Glomerular visceral epithelial cell (primary cell): Measurements from ENCODE around the gene SSPN.
A peak's percentile ranks its signal among the peaks of the same experiment; 100 is the strongest.

Experiments
- DNase-seq: peaks from one replicate; pipeline ENCODE4 v3.0.0-alpha.2; 2016; ENCODE audit errors: extremely low spot score

Gene SSPN

DNA sequence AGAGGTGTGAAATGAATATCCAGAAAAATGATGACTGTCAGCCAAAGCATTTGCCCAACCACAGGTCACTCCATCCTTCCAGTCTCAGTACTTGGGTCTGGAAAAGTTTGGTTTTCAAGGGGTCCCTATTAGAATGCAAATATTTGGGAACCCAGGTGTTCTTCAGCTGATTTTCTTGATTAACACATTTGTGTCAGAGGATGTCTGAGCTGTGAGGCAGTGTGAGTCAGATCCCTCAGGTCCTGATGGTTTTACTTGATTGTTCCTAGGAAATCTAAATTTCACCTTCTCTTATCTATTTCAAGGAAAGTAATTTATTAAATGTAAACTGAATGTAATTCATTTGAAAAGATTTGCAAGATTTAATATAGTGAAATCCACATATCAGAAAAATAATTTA, 71.5 kb downstream of the SSPN start:
- DNase-seq = no peak

DNA sequence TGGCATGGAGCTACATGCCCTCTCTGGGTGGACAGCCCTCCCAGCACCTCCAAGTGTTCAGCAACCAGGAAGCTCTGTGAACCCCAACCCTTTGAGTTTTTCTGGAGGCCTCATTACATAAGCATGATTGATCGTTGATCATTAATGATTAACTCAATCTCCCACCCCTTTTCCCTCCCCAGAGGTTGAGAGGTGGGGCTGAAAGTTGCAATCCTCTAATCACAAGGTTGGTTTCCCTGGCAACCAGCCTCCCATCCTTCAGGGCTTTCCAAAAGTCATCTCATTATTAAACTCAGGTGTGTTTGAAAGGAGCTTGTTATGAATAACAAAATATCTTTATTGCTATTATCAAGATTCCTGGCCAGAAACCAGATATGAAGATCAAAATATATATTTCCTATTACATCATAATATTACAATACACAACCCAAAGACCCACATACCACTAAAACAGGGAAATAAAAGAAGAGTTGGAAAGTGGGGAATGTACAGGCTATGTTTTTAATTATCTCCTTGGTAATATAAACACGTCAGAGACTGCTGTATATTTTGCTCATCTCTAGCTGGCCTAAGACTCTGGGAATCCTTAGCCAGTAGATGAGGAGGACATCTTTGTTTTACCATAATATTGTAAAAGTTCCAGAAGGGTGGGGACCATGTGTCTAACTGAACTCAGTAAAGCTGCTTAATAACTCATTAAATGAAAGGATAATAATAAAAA, 73.6 kb downstream of the SSPN start:
- no peak for DNase-seq

DNA sequence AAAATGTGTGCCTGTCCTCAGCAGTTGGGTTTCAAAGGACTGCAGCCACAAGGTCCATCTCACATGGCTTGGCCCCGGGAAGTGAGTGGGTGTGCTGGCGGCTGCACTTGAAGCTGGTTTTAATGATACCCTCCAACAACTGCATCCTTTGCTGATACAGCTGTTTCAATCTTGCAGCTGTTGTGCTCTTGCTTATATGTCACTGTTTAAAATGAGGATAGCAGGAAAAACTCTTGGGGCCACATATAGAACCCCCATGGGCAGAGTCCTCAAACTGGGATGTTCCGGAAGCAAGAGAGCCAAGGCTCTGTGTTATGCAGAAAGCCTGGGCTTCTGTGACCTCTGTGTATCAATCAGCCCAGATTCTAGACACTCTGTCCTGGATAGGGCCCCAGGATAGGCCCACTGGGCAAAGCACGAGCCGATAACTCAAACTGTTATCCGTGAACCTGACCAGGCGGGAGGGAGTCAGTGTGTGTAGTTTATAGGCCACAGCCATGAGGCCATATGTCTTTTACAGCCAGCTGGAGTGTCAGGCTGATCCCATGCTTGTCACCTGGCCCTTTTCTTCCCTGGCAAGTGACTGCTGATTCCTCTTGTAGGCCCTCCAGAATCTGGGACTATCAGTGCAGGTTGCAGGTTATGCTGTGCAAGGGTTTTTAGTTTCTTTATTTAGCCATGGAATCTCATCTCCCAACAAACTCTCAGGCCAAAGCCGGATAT, 74.3 kb downstream of the SSPN start:
- DNase-seq = no peak

DNA sequence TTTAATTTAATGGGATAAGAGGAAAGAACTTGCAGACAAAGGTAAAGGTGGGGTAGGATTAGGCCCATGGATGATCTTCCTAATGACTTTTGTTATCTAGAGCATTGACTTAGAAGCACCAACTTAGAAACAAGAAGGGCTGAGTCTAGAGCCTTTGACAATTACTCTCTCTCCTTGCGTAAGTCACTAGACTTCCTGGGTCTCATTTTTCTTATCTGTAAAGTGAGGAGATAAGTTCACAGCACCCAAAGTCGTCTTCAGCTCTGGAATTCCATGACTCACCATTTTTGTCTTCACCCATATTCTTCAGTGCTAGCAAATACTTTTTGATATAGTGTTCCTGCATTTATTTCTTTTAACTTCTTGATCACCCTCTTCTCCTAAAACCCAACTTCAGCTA, 75.7 kb downstream of the SSPN start:
- no peak for DNase-seq

DNA sequence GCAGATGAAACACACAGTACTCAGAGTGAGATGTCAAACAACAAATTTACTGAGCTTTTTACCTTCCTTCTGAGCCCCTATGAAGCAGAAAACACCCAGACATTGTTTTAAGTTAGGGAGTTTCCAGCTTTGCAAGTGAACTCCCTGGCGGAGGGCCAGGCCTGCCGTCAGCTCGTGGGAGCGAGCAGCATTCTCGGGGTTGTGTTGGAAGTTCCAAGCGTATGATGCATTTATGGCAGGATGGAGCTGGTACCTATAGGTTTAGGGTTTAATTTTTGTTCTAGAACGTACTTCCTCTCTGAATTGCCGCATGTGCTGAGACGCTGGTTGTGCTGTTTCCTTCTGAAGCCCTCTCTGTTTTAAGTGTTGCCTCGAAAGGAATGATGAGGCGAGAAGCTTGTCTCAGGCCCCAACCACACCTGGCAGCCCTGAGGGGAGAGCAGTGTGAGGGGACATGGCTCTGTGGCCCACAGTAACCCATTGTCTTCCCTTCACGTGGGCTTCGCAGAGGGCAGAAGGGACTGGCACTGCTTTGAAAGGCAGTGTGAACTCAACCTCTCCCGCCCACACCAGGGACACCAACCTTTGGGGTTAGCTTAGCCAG, 76.6 kb downstream of the SSPN start:
- peak; percentile 91 for DNase-seq

DNA sequence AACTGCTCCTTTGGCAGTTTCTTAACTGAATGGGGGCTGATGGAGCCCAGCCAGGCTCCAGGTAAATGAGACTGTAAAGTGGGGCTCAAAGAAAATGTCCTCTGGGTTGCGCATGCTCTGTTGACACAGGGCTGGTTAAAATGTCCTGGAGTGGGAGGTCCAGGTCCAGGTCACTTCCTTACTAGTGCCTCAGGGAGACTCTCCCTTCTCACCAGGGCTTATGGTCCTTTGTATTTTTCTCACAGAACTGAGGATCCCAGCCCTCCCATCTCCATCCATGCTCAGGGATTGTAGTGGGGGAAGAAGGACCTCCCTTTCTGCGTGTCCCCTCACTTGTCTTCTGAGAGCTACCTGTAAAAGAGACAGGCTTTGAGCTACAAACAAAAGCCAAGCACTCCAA, 77.5 kb downstream of the SSPN start:
- no peak for DNase-seq

DNA sequence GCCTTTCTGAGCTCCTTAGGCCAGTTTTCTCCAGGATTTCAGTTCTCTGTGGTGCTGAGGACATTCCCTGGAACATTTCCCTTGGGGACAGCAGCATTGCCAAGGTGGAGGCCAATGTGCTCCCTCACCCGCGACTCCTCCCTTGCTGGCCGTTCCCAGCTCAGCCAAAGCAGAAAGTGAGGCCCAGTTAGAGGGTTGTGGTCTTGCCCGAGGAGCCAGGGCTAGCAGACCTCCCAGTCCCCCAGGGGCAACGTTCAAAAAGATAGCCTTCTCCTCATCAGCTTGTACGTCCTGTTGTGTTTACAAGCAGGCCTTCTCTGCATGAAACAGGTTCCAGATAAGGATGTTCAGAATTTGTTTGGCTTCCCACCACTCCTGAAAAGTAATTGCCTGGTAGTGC, 78.4 kb downstream of the SSPN start:
- DNase-seq = no peak

DNA sequence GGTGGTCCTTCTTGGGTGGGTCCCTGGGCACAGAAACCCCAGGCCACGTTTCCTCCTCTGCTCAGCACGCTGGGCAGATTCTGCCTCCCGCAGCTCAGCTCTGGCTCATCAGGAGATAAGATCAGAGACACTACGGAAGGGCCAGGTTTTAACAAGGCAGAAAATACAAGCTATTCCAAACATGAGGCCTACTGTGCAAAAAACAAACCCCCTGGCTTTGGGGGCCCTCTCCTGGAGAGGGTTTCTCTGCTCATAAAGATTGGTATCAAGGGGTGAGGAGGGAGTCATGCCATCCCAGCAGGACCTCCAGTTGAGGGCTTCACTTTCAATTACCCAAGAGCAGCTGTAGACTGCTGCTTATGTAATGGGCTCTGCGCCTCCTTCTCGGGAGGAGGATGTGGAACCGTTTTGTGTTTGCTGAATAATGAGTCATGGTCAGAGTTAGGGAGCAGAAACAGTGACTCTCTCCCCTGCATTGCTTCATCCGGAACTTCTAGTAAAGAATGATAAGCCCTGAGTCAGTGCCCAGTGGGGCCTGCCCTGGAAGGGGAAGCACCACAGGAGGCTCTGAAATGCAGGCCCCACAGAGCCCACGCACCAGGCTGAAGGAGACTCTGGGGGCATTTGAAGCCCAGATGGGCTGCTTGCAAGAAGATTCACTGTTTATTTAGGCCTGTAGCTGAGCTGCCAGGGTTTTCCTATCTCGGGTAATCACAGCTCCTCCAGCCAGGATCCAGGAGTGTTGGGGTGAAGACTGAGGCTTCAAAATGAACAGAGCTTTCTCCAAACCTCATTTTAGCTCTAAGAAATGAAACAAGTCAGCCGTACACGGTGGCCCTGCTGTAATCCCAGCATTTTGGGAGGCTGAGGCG, 79.3 kb downstream of the SSPN start:
- DNase-seq = peak; percentile 99

DNA sequence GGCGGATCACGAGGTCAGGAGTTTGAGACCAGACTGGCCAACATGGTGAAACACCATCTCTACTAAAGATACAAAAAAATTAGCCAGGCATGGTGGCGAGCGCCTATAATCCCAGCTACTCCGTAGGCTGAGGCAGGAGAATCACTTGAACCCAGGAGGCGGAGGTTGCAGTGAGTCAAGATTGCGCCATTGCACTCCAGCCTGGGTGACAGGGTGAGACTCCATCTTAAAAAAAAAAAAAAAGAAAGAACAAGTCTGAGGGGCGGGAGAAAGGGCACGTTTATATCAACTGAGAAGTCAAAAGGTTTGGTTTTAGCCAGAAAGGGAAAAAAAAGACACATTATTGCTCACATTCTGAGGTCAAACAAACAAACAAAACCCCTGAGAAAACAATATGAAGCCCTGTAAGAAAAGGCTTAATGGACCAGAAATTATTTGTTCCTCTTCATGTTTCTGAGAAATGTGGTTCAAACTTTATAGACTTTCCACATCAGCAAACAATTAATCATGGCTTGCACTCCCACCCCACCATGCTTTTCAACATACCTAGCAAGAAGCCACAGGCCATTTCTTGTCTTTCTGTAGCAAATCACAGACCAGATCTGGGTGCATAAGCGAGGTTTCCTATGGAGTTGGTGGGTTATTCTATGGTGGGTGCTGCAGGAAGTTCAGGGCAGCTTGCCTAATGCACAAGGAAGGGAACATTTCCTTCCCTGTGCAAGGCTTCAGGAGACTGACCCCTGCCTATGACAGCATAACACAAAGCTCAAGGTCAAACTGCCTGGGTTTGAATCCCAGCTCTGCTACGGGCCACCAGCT, 80.1 kb downstream of the SSPN start:
- DNase-seq = peak; percentile 37

DNA sequence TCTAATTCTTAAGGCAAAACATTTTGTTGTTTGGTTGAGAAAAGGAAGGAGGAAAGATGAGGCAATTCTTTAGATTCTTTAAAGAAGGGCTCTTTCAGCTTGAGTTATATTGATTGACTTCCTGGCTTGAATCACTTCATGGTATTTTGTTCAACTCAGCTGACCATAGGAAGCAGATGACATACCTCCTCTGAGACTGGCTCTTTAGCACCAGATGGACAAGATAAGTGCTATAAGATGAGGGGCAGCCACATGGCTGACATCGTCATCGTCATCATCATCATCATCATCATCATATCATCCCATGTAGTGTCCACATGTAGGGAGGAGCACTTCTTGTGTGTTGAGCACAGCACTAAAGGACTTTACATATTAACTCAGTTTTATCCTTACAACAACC, 81.3 kb downstream of the SSPN start:
- DNase-seq = peak; percentile 53

DNA sequence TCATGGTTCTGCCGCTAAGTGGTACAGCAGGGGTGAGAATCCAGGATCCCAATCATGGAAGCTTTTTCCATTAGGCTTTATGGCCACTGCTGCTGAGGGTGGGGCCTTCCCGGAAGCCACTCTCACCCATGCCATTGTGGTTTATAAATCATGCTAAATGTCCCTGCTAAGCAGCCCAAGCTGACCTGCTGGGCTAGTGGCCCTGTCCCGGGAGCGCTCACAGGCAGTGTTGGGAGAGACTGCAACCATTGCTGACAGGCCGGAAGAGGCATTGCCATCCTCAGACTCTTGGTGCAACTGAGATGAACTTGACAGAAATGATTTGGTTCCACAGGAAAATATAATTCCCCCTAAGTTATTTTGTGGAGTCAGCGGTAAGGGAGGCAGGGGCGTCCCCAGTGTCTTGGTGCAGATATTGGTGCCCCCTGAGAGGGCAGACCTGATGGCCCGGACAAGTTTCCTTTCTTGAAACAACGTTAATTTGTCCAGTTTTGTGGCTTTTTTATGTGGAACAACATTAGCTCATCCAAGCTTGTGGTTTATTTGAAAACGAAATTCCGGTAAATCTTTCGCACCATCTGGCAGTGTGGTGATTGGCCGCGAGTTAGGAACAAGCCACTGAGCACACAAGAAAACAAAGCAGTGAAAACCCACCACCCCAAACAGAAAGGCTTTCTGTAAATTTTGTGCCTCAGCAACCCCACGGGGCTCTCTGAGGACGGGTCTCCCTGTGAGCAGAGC, 82.3 kb downstream of the SSPN start:
- peak; percentile 82 for DNase-seq

DNA sequence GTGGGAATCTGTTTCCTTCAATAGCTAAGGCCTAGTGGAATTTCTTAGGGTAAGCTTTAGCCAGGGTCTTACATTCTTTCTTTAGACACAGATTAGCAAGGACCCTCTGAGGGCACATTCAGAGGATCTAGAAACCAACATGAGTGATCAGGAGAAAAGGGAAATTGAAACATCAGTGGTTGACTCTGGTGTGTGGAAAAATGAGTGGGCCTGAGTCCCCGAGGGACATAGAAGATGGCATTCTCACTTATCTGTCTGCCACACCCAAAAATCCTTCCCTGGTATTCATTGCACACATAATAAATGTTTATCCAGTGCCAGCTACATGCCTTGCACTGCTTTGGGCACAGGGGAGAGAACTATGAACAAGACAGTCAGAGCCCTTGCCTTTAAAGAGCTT, 82.9 kb downstream of the SSPN start:
- no peak for DNase-seq

DNA sequence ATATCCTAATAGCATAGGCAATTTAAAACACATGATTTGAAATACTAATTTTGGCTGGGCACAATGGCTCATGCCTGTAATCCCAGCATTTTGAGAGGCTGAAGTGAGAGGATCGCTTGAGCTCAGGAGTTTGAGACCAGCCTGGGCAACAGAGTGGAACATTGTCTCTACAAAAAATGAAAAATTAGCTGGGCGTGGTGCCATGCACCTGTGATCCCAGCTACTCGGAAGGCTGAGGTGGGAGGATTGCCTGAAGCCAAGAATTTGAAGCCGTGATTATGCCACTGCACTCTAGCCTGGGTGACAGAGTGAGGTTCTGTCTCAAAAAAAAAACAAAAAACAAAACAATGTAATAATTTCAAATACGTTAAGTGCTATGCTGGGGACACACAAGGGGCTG, 83.3 kb downstream of the SSPN start:
- DNase-seq = no peak

DNA sequence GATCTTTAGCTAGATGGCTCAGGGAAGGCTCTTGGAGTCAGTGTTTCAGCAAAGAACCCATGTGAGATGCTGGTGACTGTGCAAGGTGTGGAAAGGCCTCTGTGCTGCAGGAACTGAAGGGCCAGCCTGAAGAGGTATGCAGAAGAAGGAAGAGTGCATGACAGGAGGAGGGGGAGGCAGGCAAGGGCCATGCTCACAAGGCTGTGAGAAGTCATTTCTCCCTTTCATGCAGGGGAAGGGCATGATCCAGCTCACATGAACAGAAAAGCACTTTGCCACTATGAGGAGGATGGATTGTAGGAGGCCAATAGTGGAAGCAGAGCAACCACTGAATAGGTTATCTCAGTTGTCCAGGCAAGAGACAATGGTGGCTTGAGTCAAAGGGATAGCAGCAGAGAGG, 83.7 kb downstream of the SSPN start:
- no peak for DNase-seq

DNA sequence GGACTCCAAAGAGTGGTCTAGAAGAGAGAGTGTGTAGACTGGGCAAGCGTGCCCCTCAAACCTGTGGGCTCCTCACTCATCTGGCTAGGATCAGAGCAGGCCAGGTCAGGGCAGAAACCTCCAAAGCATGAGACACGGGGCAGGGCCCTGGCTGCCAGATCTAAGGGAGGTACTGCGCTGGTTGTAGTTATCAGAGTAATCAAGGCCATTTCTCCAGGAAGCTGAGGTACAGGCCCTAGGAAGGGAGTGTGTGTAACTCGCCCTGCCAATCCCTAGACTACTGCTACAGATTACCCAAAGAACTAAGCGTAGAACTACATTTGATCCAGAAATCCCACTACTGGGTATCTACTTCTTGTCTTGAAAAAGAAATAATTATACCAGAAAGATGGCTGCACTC, 84.5 kb downstream of the SSPN start:
- no peak for DNase-seq

DNA sequence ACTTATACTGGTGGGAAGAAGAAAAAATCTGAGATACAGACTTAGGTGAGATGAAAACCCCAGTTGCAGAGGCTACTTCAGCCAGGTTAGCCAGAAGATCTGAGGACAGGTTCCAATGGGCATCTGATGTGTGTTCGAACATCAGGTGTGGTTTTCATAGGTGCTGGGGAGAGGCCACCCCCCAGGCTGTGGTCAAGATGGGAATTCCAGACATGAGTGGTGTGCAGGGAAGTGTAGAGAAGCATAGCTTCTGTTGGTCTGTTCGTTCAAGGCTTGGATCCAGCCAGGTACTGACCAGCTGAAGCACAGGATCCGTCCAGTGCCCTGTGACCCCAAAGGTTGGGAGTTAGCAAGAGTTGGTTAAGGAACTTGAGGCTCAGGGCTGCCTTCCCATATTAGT, 85.5 kb downstream of the SSPN start:
- peak; percentile 68 for DNase-seq

DNA sequence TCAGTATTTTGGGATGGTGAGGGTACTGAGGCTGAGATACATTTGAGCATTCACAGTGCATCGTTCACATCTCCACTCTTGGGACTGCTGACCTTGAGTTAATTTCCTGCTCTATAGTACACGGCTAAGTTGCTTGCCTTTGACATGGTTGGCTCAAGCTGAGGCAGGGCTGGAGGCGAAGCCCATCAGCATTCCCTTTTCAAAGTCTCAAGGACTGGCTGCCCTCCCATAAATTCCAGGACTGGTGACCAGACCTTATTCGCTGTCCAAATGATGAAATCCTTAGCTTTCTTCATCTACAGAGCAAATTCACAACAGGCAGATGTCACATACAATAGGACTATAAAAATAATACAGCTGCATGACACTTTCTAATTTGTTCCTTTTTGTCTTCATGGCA, 85.9 kb downstream of the SSPN start:
- DNase-seq = no peak

DNA sequence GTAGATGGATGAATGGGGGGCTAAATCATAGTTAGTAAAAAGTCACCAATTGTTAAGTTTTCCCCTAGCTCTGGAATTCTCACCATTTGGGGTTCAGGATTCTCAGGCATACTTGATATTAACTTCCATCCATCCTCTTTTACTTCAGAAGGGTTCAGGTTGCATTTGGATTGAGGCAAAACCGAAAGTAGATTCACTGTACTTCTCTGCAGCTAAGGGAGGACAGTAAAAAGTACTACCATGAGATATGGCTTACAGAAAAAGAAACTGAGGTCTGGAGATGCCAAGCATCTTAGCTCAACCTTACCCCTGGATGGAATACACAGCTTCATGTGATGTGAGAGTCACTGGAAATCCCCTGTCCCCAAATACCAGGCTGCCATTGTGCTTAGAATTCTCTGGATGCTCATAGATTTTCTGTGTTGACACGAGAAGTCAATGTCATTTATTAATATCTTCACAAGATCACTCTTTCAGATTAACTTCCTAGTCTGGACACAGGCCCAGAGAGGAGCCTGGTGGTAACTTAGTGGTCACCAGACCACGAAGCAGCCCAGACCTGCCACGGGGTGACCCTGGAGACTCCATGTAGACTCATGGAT, 87.1 kb downstream of the SSPN start:
- no peak for DNase-seq

DNA sequence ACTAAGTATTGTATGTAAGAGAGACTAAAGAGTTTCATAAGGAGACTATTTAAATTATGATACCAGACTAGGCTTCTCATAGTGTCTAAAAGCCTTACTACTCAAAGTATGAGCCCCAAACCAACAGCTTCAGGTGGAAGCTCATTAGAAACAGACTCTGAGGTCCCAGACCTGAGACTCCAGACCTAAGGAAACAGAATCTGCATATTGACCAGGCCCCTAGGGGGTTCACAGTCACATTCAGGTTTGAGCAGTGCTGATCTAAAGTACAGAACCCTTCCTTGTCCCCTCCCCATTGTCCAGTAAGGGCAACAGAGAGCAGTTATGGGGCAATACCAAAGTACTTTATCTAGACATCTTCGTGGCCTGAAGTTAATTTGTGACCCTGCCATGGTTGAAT, 87.7 kb downstream of the SSPN start:
- DNase-seq = no peak

DNA sequence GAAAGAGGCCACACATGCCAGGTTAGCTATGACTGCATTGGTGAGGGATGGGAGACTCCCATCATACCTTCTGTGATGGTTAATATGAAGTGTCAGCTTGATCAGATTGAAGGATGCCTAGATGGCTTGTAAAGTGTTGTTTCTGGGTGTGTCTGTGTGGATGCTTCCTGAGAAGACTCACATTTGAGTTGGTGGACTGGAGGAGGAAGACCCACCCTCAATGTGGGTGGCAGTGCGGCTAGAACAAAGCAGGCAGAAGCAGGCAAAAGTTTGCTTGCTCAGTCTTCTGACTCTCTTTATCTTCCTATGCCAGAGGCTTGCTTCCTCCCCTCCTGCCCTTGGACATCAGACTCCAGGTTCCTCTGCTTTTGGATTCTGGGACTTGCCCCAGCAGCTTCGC, 88.2 kb downstream of the SSPN start:
- DNase-seq = no peak
